C4-2B (cell line): ENCODE data around the gene CTNNA2.

Experiments used
- H3K27ac ChIP-seq: fragments of 450-650 bp; 2 replicates; pipeline ENCODE4 v1.5.1; 2017
- CTCF ChIP-seq: fragments of 450-650 bp; conservative IDR thresholded peaks from 2 replicates; pipeline ENCODE4 v1.5.1; 2017; ENCODE audit warnings: mild to moderate bottlenecking
- ZFX ChIP-seq: fragments of 450-650 bp; IDR thresholded peaks from 2 replicates; pipeline ENCODE4 v1.6.1; 2017

Gene CTNNA2

GRCh38 chr2:80670763-80671162, 1157.9 kb downstream of the CTNNA2 start:
- H3K27ac ChIP-seq, result no peak overlapping the region
- TF ChIP-seq ZFX (no peak), CTCF (no peak)

GRCh38 chr2:80687524-80687923, 1174.7 kb downstream of the CTNNA2 start:
- no peak overlapping the region for H3K27ac ChIP-seq
- TF ChIP-seq CTCF, result no peak
- TF ChIP-seq ZFX, result no peak

GRCh38 chr2:80689106-80689505, 1176.3 kb downstream of the CTNNA2 start:
- TF ChIP-seq CTCF (no peak), ZFX (no peak)
- H3K27ac ChIP-seq, result no peak overlapping the region
